SK-N-MC (cell line): Measurements from ENCODE around the gene TEDC2.

Experiments used
- EZH2 ChIP-seq: fragments of 200-600 bp; sonication (generic); IDR thresholded peaks from one replicate; pipeline ENCODE4 v1.6.1; 2017; ENCODE audit warnings: antibody characterized with exemption
- POLR2AphosphoS5 ChIP-seq: IDR thresholded peaks from 2 replicates; pipeline ENCODE4 v1.6.1; 2012; ENCODE audit warnings: mild to moderate bottlenecking, low read depth, low read length, borderline replicate concordance

GRCh38 chr16:2420035-2420434 is 39.9 kb upstream of the TEDC2 start:
- TF ChIP-seq POLR2AphosphoS5: no peak
- no peak for TF ChIP-seq EZH2
